Fibroblast of skin of left biceps (primary cell): Measurements from ENCODE around the gene ACSF3.

Experiments used
- DNase-seq, 2 experiments: peaks; one replicate each; pipeline ENCODE4 v3.0.0-alpha.2; 2013; ENCODE audit warnings: low read depth in 2 of 2

Gene ACSF3

GRCh38 chr16:89200124-89200849 is 106.6 kb downstream of the ACSF3 start, which contains the start of gene SLC22A31:
Gene SLC22A31 (minus strand): TSS chr16:89200537. CDS start chr16:89200501, 36 bp downstream.
- no peak for DNase-seq

GRCh38 chr16:89200850-89201411 is 107.3 kb downstream of the ACSF3 start:
- DNase-seq = no peak

GRCh38 chr16:89201439-89202377 is 108.1 kb downstream of the ACSF3 start:
- no peak for DNase-seq

GRCh38 chr16:89202422-89203215 is 109.0 kb downstream of the ACSF3 start:
- DNase-seq = no peak
